Hematopoietic multipotent progenitor cell (in vitro differentiated cells): ENCODE results near the gene PXDC1. TPM values are rescaled to one million over a fixed set of nuclear protein-coding genes. Genes with fewer than 3 reads are reported as not detected.

Experiments
- DNase-seq, 3 donors: peaks; one replicate each; pipeline ENCODE4 v3.0.0-alpha.2; 2011 to 2015; ENCODE audit warnings: low read depth in 2 of 3, low spot score in 2 of 3
- total RNA-seq: library from RNA; depleted of rRNA; stranded (reverse); fragments of >200 nt; gene quantifications from one replicate; pipeline ENCODE4 v1.2.3, GENCODE V29; 2012

The PXDC1 gene
- total RNA-seq, 1 donor = 7.3 TPM

- no peak for DNase-seq
Observed at GRCh38 chr6:3749067-3749841, 2.3 kb downstream of the PXDC1 start.

GRCh38 chr6:3748208-3749066 lies 3.1 kb downstream of the PXDC1 start:
- peak in 2 of 3 donors; percentile 47 to 54 for DNase-seq

GRCh38 chr6:3747100-3747737 lies 4.3 kb downstream of the PXDC1 start:
- no peak for DNase-seq

- no peak for DNase-seq
Observed at GRCh38 chr6:3746696-3747095, 4.8 kb downstream of the PXDC1 start.

GRCh38 chr6:3746119-3746691 lies 5.3 kb downstream of the PXDC1 start:
- peak in 1 of 3 donors; percentile 35 for DNase-seq

GRCh38 chr6:3745566-3746118 lies 5.9 kb downstream of the PXDC1 start:
- DNase-seq = no peak

- no peak for DNase-seq
Observed at GRCh38 chr6:3744901-3745470, 6.5 kb downstream of the PXDC1 start.

- DNase-seq = no peak
Observed at GRCh38 chr6:3744211-3744900, 7.2 kb downstream of the PXDC1 start.

- DNase-seq = no peak
Observed at GRCh38 chr6:3743541-3743940, 8.0 kb downstream of the PXDC1 start.

GRCh38 chr6:3742426-3743344 lies 8.8 kb downstream of the PXDC1 start:
- DNase-seq = peak; percentile 76 to 85 (median 80)

GRCh38 chr6:3742076-3742425 lies 9.5 kb downstream of the PXDC1 start:
- DNase-seq = no peak

- DNase-seq = no peak
Observed at GRCh38 chr6:3741477-3741871, 10.0 kb downstream of the PXDC1 start.

- no peak for DNase-seq
Observed at GRCh38 chr6:3740551-3741476, 10.7 kb downstream of the PXDC1 start.

- no peak for DNase-seq
Observed at GRCh38 chr6:3739311-3739897, 12.1 kb downstream of the PXDC1 start.

GRCh38 chr6:3738381-3739131 lies 13.0 kb downstream of the PXDC1 start:
- DNase-seq = no peak

GRCh38 chr6:3737831-3738210 lies 13.7 kb downstream of the PXDC1 start:
- no peak for DNase-seq
